Tibial nerve (tissue), 4 donors: ENCODE data around the gene EPB41L1.

ENCODE experiments used
- CTCF ChIP-seq, 5 experiments: fragments of 200-600 bp in 3 of 5; fragments of 450-650 bp in 2 of 5; sonication (generic) in 3 of 5; IDR thresholded peaks; one replicate each; pipeline ENCODE4 v1.5.1; 2016 to 2019; ENCODE audit warnings: antibody characterized with exemption in 5 of 5, mild to moderate bottlenecking in 3 of 5, moderate library complexity in 2 of 5
- EP300 ChIP-seq, 2 donors: sonication (generic); formaldehyde crosslinking; IDR thresholded peaks; one replicate each; pipeline ENCODE4 v1.6.1; 2017; ENCODE audit warnings: antibody characterized with exemption in 2 of 2, mild to moderate bottlenecking in 1 of 2
- POLR2A ChIP-seq, 2 donors: fragments of 450-650 bp; IDR thresholded peaks; one replicate each; pipeline ENCODE4 v1.6.1; 2017; ENCODE audit warnings: antibody characterized with exemption in 2 of 2, mild to moderate bottlenecking in 2 of 2, moderate library complexity in 2 of 2

- TF ChIP-seq CTCF (IDR thresholded peaks at IDR 0.05) (no peak), POLR2A (IDR thresholded peaks at IDR 0.05) (no peak), EP300 (IDR thresholded peaks at IDR 0.05) (no peak)
These were observed 4.1 kb upstream of the EPB41L1 start for GRCh38 chr20:36150489-36150846.
